GM12865 (cell line): ENCODE measurements around the gene GBP6.
"Not testable (repeated sequence)": the region's sequence is repeated elsewhere in the genome, so short reads cannot be mapped to it uniquely, and the experiment has no call there.

Experiments
- DNase-seq: peaks from one replicate; pipeline ENCODE4 v3.0.0; 2010; ENCODE audit warnings: low read depth
- H3K4me3 ChIP-seq: 2 replicates; pipeline ENCODE4 v1.5.1; 2011; ENCODE audit warnings: mild to moderate bottlenecking, low read depth, low read length, control low read depth
- CTCF ChIP-seq: IDR thresholded peaks from 2 replicates; pipeline ENCODE4 v1.5.1; 2011; ENCODE audit warnings: low read length, control low read depth, low read depth, inconsistent platforms; ENCODE audit not compliant: insufficient read depth; ENCODE audit errors: missing control alignments

Gene GBP6

GRCh38 chr1:89339039-89339438 is 24.8 kb upstream of the GBP6 start:
- no peak for TF ChIP-seq CTCF
- DNase-seq: no peak
- H3K4me3 ChIP-seq: no peak overlapping the region

- not testable (repeated sequence) for H3K4me3 ChIP-seq, DNase-seq
Observed at GRCh38 chr1:89345479-89345878, 18.4 kb upstream of the GBP6 start.

- no peak for DNase-seq
- H3K4me3 ChIP-seq: no peak overlapping the region
Observed at GRCh38 chr1:89347296-89347695, 16.6 kb upstream of the GBP6 start.

GRCh38 chr1:89350298-89350697 is 13.6 kb upstream of the GBP6 start:
- H3K4me3 ChIP-seq: no peak overlapping the region
- no peak for DNase-seq
- TF ChIP-seq CTCF: no peak

More at GRCh38 chr1:89347296-89347695, 16.6 kb upstream of the GBP6 start:
- TF ChIP-seq CTCF: no peak

GRCh38 chr1:89351597-89352311 is 12.1 kb upstream of the GBP6 start:
- no peak for DNase-seq
- no peak for TF ChIP-seq CTCF
- H3K4me3 ChIP-seq: no peak overlapping the region

GRCh38 chr1:89352421-89352820 is 11.4 kb upstream of the GBP6 start:
- TF ChIP-seq CTCF: no peak
- no peak overlapping the region for H3K4me3 ChIP-seq
- no peak for DNase-seq

- H3K4me3 ChIP-seq: no peak overlapping the region
- TF ChIP-seq CTCF: no peak
- DNase-seq: no peak
Observed at GRCh38 chr1:89354205-89354604, 9.7 kb upstream of the GBP6 start.
